Measurements from ENCODE around the gene KLHL25. TPM values are rescaled to one million over a fixed set of nuclear protein-coding genes. Genes with fewer than 3 reads are reported as not detected.

Gene KLHL25
- total and polyA plus RNA-seq, 2 of the 13 experiments (the other 11 are each of a cell fraction or from before 2014, with no cell fraction given): 3.7 to 8.2 TPM

GRCh38 chr15:85781099-85781498 is 13.6 kb downstream of the KLHL25 start (continued):
- no peak for TF ChIP-seq MYPOP (CRISPR knock-in tag; IDR thresholded peaks at IDR 0.05)
- no peak for TF ChIP-seq MED13 (CRISPR knock-in tag; IDR thresholded peaks at IDR 0.05)
- TF ChIP-seq MXD4 (CRISPR knock-in tag; IDR thresholded peaks at IDR 0.05): no peak; the same call in 1 of the 2 replicates
- no peak for TF ChIP-seq NR2F2 (IDR thresholded peaks at IDR 0.05; ENCODE audit: borderline replicate concordance, low read depth)
- TF ChIP-seq ZNF768 (CRISPR knock-in tag; IDR thresholded peaks at IDR 0.05): no peak
- peak; percentile 79 for TF ChIP-seq SALL1 (CRISPR knock-in tag; IDR thresholded peaks at IDR 0.05)
- 0 out of 2 replicates have a peak, but pooled peaks have one; percentile 8 for TF ChIP-seq MYC (CRISPR knock-in tag; IDR thresholded peaks at IDR 0.05; ENCODE audit: borderline replicate concordance)
- TF ChIP-seq KLF11 (CRISPR knock-in tag; IDR thresholded peaks at IDR 0.05): no peak
- TF ChIP-seq ZNF609 (CRISPR knock-in tag; IDR thresholded peaks at IDR 0.05; ENCODE audit: borderline replicate concordance): peak; percentile 58; the same call in 1 of the 2 replicates
- no peak for TF ChIP-seq SMAD3 (CRISPR knock-in tag; IDR thresholded peaks at IDR 0.05)
- no peak for TF ChIP-seq ZNF138 (CRISPR knock-in tag; IDR thresholded peaks at IDR 0.05; ENCODE audit: low read depth)
- no peak for TF ChIP-seq ZNF256 (CRISPR knock-in tag; conservative IDR thresholded peaks at IDR 0.05)
- TF ChIP-seq NR2F6 (IDR thresholded peaks at IDR 0.05): peak; percentile 48
- TF ChIP-seq NR2F6 (CRISPR knock-in tag; IDR thresholded peaks at IDR 0.05): peak; percentile 59; the same call in 1 of the 2 replicates
- TF ChIP-seq ZBTB34 (CRISPR knock-in tag; IDR thresholded peaks at IDR 0.05): no peak
- peak; percentile 13; a peak in 1 of 4 replicates for TF ChIP-seq NR2F1 (CRISPR knock-in tag; IDR thresholded peaks at IDR 0.05)
- no peak for TF ChIP-seq ZNF746 (CRISPR knock-in tag; IDR thresholded peaks at IDR 0.05)
- TF ChIP-seq SP140L (CRISPR knock-in tag; IDR thresholded peaks at IDR 0.05; ENCODE audit: borderline replicate concordance): no peak
- TF ChIP-seq POLR2A (IDR thresholded peaks at IDR 0.05; ENCODE audit: insufficient read depth in 1 of 2, low read depth in 2 of 2, low read length in 2 of 2): no peak
- no peak for TF ChIP-seq BRF2 (CRISPR knock-in tag; IDR thresholded peaks at IDR 0.05)
- no peak for TF ChIP-seq POLR2AphosphoS2 (IDR thresholded peaks at IDR 0.05; ENCODE audit: low read depth, low read length)
- no peak for TF ChIP-seq ZNF180 (CRISPR knock-in tag; IDR thresholded peaks at IDR 0.05; ENCODE audit: borderline replicate concordance, low read depth)
- no peak for TF ChIP-seq U2AF2 (IDR thresholded peaks at IDR 0.05; ENCODE audit: low read depth, low read length)

All from HepG2 (cell line).